SU-DHL-6 (cell line): ENCODE data around the gene PTPRCAP.
"Not testable (repeated sequence)": the region's sequence is repeated elsewhere in the genome, so short reads cannot be mapped to it uniquely, and the experiment has no call there.

Experiments
- H2AFZ ChIP-seq: fragments of 200-600 bp; sonication (generic); 2 replicates; pipeline ENCODE4 v1.6.1; 2014; ENCODE audit warnings: low read depth, mild to moderate bottlenecking, moderate library complexity, mixed read lengths, antibody characterized with exemption, low read length; ENCODE audit not compliant: severe bottlenecking
- H3F3A ChIP-seq: fragments of 200-600 bp; shearing (Covaris generic); 2 replicates; pipeline ENCODE4 v1.6.0; 2016; ENCODE audit warnings: antibody characterized with exemption, mild to moderate bottlenecking; ENCODE audit not compliant: insufficient read depth
- H3K27ac ChIP-seq: fragments of 200-600 bp; sonication (generic); 2 replicates; pipeline ENCODE4 v1.5.1; 2016; ENCODE audit warnings: low read depth, mild to moderate bottlenecking, low read length, moderate library complexity, mixed read lengths
- H3K27me3 ChIP-seq: fragments of 200-600 bp; sonication (generic), shearing (Covaris generic); 2 replicates; pipeline ENCODE4 v1.6.0; 2014; ENCODE audit warnings: mild to moderate bottlenecking, low read length
- H3K36me3 ChIP-seq: fragments of 200-600 bp; sonication (generic); 2 replicates; pipeline ENCODE4 v1.6.1; 2014; ENCODE audit warnings: mild to moderate bottlenecking, low read length, mixed read lengths
- H3K4me2 ChIP-seq: fragments of 300-600, 200-600 bp; shearing (Covaris generic), sonication (generic); 2 replicates; pipeline ENCODE4 v1.6.0; 2014; ENCODE audit warnings: low read length, low read depth, mild to moderate bottlenecking; ENCODE audit not compliant: poor library complexity, severe bottlenecking
- H3K4me3 ChIP-seq: fragments of 200-600 bp; sonication (generic); 2 replicates; pipeline ENCODE4 v1.5.1; 2014; ENCODE audit warnings: antibody characterized with exemption, low read length, mild to moderate bottlenecking, mixed read lengths; ENCODE audit not compliant: insufficient read depth, poor library complexity, severe bottlenecking
- H3K79me2 ChIP-seq: fragments of 200-600 bp; sonication (generic); 2 replicates; pipeline ENCODE4 v1.6.1; 2014; ENCODE audit warnings: mild to moderate bottlenecking, low read length, moderate library complexity; ENCODE audit not compliant: insufficient read depth
- H3K9ac ChIP-seq: fragments of 200-600 bp; sonication (generic); 2 replicates; pipeline ENCODE4 v1.7.0; 2014; ENCODE audit warnings: mild to moderate bottlenecking, low read length
- H3K9me2 ChIP-seq: fragments of 200-600 bp; sonication (generic); replicated peaks from 2 replicates; pipeline ENCODE4 v1.6.1; 2014; ENCODE audit warnings: low read length; ENCODE audit not compliant: insufficient read depth
- H3K9me3 ChIP-seq: fragments of 200-600 bp; sonication (generic); 2 replicates; pipeline ENCODE4 v1.6.1; 2014; ENCODE audit warnings: low read length, mixed read lengths; ENCODE audit not compliant: insufficient read depth
- H4K20me1 ChIP-seq: fragments of 200-600 bp; sonication (generic); 2 replicates; pipeline ENCODE4 v1.6.1; 2014; ENCODE audit warnings: low read depth, mild to moderate bottlenecking, antibody characterized with exemption, low read length, moderate library complexity, mixed read lengths
- EZH2phosphoT487 ChIP-seq: fragments of 200-600 bp; sonication (generic), shearing (Covaris generic); conservative IDR thresholded peaks from 2 replicates; pipeline ENCODE4 v1.6.1; 2018; ENCODE audit warnings: mild to moderate bottlenecking, antibody characterized with exemption, low read length, moderate library complexity, mixed read lengths
- TF ChIP-seq, protein P1 (sequence below): fragments of 200-600 bp; sonication (generic); IDR thresholded peaks from one replicate; pipeline ENCODE4 v1.5.1; 2017; ENCODE audit warnings: antibody characterized with exemption, mild to moderate bottlenecking, low read length, moderate library complexity; ENCODE audit not compliant: insufficient read depth, poor library complexity, severe bottlenecking

The PTPRCAP gene

DNA sequence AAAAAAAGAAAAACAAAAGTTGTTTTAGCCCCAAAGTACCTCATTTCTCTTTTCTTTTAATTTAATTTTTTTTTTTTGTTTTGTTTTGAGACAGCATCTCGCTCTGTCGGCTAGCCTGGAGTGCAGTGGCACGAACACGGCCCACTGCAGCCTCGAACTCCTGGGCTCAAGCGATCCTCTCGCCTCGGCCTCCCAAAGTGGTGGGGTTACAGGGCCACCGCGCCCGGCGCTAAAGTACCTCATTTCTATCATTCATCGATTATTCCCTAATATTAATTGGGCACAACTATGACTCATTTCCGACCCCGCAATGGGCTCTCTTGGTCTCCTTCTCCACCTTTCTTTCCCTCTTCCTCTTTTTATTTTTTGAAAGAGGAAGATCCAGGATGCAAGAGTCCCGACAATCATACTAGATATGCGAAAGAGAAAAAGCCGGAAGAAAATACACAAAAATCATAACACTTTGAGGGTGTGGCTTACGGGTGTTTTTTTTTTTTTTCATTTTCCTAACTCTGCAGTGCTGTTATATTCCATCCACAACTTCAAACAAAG is 44.9 kb upstream of the PTPRCAP start:
- Histone ChIP-seq H2AFZ (peak overlapping the region; percentile 38), H3K27ac (peak overlapping the region; percentile 95)

DNA sequence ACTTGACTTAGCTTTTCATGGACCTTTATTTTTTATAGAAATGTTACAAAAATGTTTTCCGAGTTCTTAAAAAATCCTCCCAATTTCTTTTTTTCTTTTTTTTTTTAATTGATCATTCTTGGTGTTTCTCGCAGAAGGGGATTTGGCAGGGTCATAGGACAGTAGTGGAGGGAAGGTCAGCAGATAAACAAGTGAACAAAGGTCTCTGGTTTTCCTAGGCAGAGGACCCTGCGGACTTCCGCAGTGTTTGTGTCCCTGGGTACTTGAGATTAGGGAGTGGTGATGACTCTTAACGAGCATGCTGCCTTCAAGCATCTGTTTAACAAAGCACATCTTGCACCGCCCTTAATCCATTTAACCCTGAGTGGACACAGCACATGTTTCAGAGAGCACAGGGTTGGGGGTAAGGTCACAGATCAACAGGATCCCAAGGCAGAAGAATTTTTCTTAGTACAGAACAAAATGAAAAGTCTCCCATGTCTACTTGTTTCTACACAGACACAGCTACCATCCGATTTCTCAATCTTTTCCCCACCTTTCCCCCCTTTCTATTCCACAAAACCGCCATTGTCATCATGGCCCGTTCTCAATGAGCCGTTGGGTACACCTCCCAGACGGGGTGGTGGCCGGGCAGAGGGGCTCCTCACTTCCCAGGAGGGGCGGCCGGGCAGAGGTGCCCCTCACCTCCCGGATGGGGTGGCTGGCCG is 40.0 kb upstream of the PTPRCAP start:
- H2AFZ ChIP-seq, H3K4me2 ChIP-seq, H3K9ac ChIP-seq, H3K4me3 ChIP-seq, H3K79me2 ChIP-seq, H3K36me3 ChIP-seq, H3K9me2 ChIP-seq, H3K27ac ChIP-seq, H3F3A ChIP-seq, H4K20me1 ChIP-seq, H3K9me3 ChIP-seq, H3K27me3 ChIP-seq: not testable (repeated sequence)

More for the DNA sequence above, 44.9 kb upstream of the PTPRCAP start:
- H4K20me1 ChIP-seq: no peaks in the 10 kb centered on the region
- H3K9me3 ChIP-seq: no peaks in the 10 kb centered on the region
- no peaks in the 10 kb centered on the region for H3K27me3 ChIP-seq
- peaks cover 18% of the 10 kb centered on the region for H3K79me2 ChIP-seq
- no peaks in the 10 kb centered on the region for H3K36me3 ChIP-seq
- peak overlapping the region; percentile 53 for H3K4me3 ChIP-seq
- H3K4me2 ChIP-seq: peak overlapping the region; percentile 96
- no peak for TF ChIP-seq EZH2phosphoT487
- TF ChIP-seq, protein P1, sequence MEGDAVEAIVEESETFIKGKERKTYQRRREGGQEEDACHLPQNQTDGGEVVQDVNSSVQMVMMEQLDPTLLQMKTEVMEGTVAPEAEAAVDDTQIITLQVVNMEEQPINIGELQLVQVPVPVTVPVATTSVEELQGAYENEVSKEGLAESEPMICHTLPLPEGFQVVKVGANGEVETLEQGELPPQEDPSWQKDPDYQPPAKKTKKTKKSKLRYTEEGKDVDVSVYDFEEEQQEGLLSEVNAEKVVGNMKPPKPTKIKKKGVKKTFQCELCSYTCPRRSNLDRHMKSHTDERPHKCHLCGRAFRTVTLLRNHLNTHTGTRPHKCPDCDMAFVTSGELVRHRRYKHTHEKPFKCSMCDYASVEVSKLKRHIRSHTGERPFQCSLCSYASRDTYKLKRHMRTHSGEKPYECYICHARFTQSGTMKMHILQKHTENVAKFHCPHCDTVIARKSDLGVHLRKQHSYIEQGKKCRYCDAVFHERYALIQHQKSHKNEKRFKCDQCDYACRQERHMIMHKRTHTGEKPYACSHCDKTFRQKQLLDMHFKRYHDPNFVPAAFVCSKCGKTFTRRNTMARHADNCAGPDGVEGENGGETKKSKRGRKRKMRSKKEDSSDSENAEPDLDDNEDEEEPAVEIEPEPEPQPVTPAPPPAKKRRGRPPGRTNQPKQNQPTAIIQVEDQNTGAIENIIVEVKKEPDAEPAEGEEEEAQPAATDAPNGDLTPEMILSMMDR: no peak
- H3K9ac ChIP-seq: peak overlapping the region; percentile 64
- H3F3A ChIP-seq: peaks cover 30% of the 10 kb centered on the region
- no peaks in the 10 kb centered on the region for H3K9me2 ChIP-seq

- H3K27ac ChIP-seq, H3K4me2 ChIP-seq, H3K79me2 ChIP-seq, H3K27me3 ChIP-seq, H3F3A ChIP-seq, H3K9me2 ChIP-seq, H3K9me3 ChIP-seq, H4K20me1 ChIP-seq, H2AFZ ChIP-seq, H3K4me3 ChIP-seq, H3K9ac ChIP-seq, H3K36me3 ChIP-seq: not testable (repeated sequence)
Observed at GRCh38 chr11:67476692-67477091, 39.2 kb upstream of the PTPRCAP start.

- no peak for TF ChIP-seq EZH2phosphoT487
- TF ChIP-seq, protein P1: no peak
- Histone ChIP-seq H3K4me2 (no peak overlapping the region), H3K4me3 (no peak overlapping the region), H3K9me3 (no peaks in the 10 kb centered on the region), H3K9ac (no peak overlapping the region), H3K27me3 (no peaks in the 10 kb centered on the region), H3K27ac (no peak overlapping the region), H3K9me2 (no peaks in the 10 kb centered on the region), H3F3A (peaks cover 1% of the 10 kb centered on the region; the same call in 1 of the 2 replicates), H3K36me3 (no peaks in the 10 kb centered on the region), H3K79me2 (peaks cover 6% of the 10 kb centered on the region), H4K20me1 (no peaks in the 10 kb centered on the region), H2AFZ (no peak overlapping the region)
Observed at GRCh38 chr11:67472882-67473281, 35.4 kb upstream of the PTPRCAP start.
